H1 (cell line): ENCODE measurements around the gene ZNF263.

Experiments
- CTCF ChIP-seq, 3 experiments: IDR thresholded peaks; 1 replicate in 2 of 3; 2 replicates in 1 of 3; pipeline versions ENCODE4 v1.5.1 to v1.6.1; 2011; ENCODE audit warnings: low read length in 3 of 3, mild to moderate bottlenecking in 3 of 3, inconsistent platforms in 2 of 3, low read depth in 1 of 3, moderate library complexity in 1 of 3; ENCODE audit not compliant: insufficient read depth in 1 of 3; ENCODE audit errors: control extremely low read depth in 1 of 3
- EP300 ChIP-seq, 2 experiments: IDR thresholded peaks; 1 replicate in 1 of 2; 2 replicates in 1 of 2; pipeline ENCODE4 v1.6.1; 2011 to 2012; ENCODE audit warnings: low read depth in 2 of 2, low read length in 2 of 2, mild to moderate bottlenecking in 2 of 2, borderline replicate concordance in 1 of 2, inconsistent platforms in 1 of 2, moderate library complexity in 1 of 2
- EZH2 ChIP-seq: fragments of 200-600 bp; sonication (generic); IDR thresholded peaks from 2 replicates; pipeline ENCODE4 v1.7.1; 2012; ENCODE audit warnings: low read depth, mild to moderate bottlenecking, moderate library complexity, low read length, inconsistent platforms; ENCODE audit not compliant: severe bottlenecking
- GABPA ChIP-seq: IDR thresholded peaks from 2 replicates; pipeline ENCODE4 v1.6.1; 2011; ENCODE audit warnings: mild to moderate bottlenecking, low read length, moderate library complexity, borderline replicate concordance; ENCODE audit not compliant: insufficient read depth
- HDAC2 ChIP-seq, 2 experiments: fragments of 300-600 bp in 1 of 2; sonication (generic) in 1 of 2; IDR thresholded peaks; 2 replicates each; pipeline ENCODE4 v1.6.1; 2011 to 2012; ENCODE audit warnings: low read depth in 2 of 2, low read length in 2 of 2, mild to moderate bottlenecking in 2 of 2, moderate library complexity in 2 of 2, borderline replicate concordance in 1 of 2, inconsistent platforms in 1 of 2
- POLR2A ChIP-seq, 2 experiments: IDR thresholded peaks; 1 replicate in 1 of 2; 2 replicates in 1 of 2; pipeline ENCODE4 v1.6.1; 2011; ENCODE audit warnings: low read depth in 2 of 2, low read length in 2 of 2, mild to moderate bottlenecking in 2 of 2; ENCODE audit errors: control extremely low read depth in 1 of 2
- POLR2AphosphoS5 ChIP-seq: IDR thresholded peaks from 2 replicates; pipeline ENCODE4 v1.6.1; 2011; ENCODE audit warnings: low read depth, low read length
- RAD21 ChIP-seq, 2 experiments: IDR thresholded peaks in 1 of 2; conservative IDR thresholded peaks in 1 of 2; 2 replicates each; pipeline ENCODE4 v1.6.1; 2011; ENCODE audit warnings: low read depth in 2 of 2, low read length in 2 of 2, improper control_type of control experiment in 1 of 2, inconsistent platforms in 1 of 2, mild to moderate bottlenecking in 1 of 2, moderate library complexity in 1 of 2
- RXRA ChIP-seq: IDR thresholded peaks from 2 replicates; pipeline ENCODE4 v1.6.1; 2011; ENCODE audit warnings: low read depth, mild to moderate bottlenecking, low read length, moderate library complexity; ENCODE audit not compliant: insufficient read depth
- SP2 ChIP-seq: IDR thresholded peaks from 2 replicates; pipeline ENCODE4 v1.6.1; 2012; ENCODE audit warnings: mild to moderate bottlenecking, low read length, inconsistent platforms
- USF2 ChIP-seq: IDR thresholded peaks from 2 replicates; pipeline ENCODE4 v1.6.1; 2011; ENCODE audit warnings: low read length, improper control_type of control experiment
- ZNF274 ChIP-seq: IDR thresholded peaks from 2 replicates; pipeline ENCODE4 v1.7.0; 2012; ENCODE audit warnings: low read length, borderline replicate concordance; ENCODE audit errors: extremely low read depth

- TF ChIP-seq CTCF (IDR thresholded peaks at IDR 0.05; ENCODE audit: control extremely low read depth in 1 of 3, insufficient read depth in 1 of 3, low read depth in 1 of 3, low read length in 3 of 3) (no peak), EZH2 (no peak), HDAC2 (IDR thresholded peaks at IDR 0.05; ENCODE audit: borderline replicate concordance in 1 of 2, low read depth in 2 of 2, low read length in 2 of 2) (no peak), EP300 (IDR thresholded peaks at IDR 0.05; ENCODE audit: borderline replicate concordance in 1 of 2, low read depth in 2 of 2, low read length in 2 of 2) (no peak), USF2 (no peak), GABPA (no peak), POLR2AphosphoS5 (no peak), ZNF274 (no peak), POLR2A (IDR thresholded peaks at IDR 0.05; ENCODE audit: control extremely low read depth in 1 of 2, low read depth in 2 of 2, low read length in 2 of 2) (no peak), RXRA (no peak), RAD21 (IDR thresholded peaks at IDR 0.05 in 1 of 2, conservative IDR thresholded peaks at IDR 0.05 in 1 of 2; ENCODE audit: low read depth in 2 of 2, low read length in 2 of 2) (no peak), SP2 (no peak)
These were observed 47.2 kb upstream of the ZNF263 start for GRCh38 chr16:3235856-3236669.
